Activated gamma-delta T cell treated with anti-CD3 and anti-CD28 coated beads, Interleukin-2, amount 50 U/mL, for 16 hours (primary cell): ENCODE data around the gene ASMTL.
A peak's percentile ranks its signal among the peaks of the same experiment; 100 is the strongest.

Experiments
- DNase-seq: peaks from one replicate; pipeline ENCODE4 v3.0.0-alpha.2; 2020; ENCODE audit warnings: low read depth

The ASMTL gene

GRCh38 chrX:1403228-1403627 lies 49.5 kb downstream of the ASMTL start:
- DNase-seq: no peak

DNA sequence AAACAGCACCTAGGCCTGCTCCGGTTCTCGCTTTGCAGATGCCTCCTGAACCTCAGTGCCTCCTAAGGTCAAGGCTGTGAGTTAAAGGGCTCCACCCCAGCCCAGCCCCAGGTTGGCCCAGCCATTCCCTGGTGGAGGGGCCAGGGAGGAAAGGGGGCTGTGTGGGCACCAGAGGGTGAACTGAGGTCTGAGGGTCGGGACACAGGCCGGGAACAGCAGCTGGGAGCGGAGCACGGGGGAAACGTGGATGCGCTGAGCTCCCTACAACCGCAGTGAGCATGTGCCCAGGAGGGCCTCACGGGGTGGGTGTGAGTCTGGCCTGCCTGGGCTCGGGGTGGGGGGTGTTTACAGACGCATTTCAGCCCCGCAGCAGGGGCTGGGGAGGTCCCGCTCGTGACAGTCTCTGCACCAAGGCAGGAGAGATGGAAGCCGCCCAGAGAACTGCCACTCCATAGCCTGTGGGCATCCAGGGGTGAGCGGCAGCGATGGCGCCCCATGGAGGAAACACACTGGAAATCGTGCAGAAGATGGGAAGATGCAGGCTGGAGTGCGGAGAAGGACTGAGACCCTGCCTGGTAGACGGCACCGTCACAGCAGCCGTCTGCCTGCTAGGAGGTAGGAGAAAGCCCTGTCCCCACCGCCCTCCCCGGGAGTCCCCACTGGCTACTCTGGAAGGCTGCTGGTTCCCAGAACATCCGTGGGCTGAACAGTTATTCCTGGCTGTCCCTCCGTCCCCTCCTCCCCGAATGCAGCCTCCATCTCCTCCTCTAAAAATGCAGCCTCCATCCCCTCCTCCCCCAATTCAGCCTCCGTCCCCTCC lies 50.9 kb downstream of the ASMTL start:
- no peak for DNase-seq

- DNase-seq: no peak
Observed at GRCh38 chrX:1400742-1401471, 51.8 kb downstream of the ASMTL start.

- no peak for DNase-seq
Observed at GRCh38 chrX:1400049-1400448, 52.7 kb downstream of the ASMTL start.

GRCh38 chrX:1398431-1399340 lies 54.0 kb downstream of the ASMTL start:
- no peak for DNase-seq

DNA sequence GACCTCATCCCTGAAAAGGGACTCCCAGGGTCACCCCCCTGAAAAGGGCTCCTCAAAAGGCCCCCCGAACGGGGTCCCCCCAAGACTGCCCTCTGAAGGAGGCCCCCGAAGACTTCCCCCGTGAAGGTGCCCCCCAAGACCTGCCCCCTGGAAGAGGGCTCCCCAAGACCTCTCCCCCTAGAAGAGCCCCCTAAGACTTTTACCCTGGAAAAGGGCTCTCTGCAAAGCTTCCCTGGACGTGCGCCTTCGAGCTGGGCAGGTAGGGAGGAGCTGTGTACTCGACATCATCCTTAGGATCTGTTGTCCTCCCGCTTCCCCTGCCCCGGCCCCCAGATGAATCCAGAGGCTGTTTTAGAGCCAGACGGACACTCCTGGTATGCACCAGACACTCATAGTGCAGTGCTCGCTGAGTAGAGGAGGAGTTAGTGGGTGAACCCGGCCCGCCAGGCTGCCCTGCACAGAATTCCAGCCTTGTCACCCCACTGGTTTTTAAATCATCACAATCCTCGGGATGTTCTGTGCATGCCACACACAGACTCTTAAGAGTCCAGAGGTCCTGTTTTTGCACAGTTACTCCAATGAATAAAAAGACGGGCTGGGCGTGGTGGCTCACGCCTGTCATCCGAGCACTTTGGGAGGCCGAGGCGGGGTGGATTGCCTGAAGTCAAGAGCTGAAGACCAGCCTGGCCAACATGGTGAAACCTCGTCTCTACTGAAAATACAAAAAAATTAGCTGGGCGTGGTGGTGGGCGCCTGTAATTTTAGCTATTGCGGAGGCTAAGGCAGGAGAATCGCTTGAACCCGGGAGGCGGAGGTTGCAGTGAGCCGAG lies 55.1 kb downstream of the ASMTL start:
- DNase-seq: no peak

- no peak for DNase-seq
Observed at GRCh38 chrX:1397001-1397400, 55.7 kb downstream of the ASMTL start.

DNA sequence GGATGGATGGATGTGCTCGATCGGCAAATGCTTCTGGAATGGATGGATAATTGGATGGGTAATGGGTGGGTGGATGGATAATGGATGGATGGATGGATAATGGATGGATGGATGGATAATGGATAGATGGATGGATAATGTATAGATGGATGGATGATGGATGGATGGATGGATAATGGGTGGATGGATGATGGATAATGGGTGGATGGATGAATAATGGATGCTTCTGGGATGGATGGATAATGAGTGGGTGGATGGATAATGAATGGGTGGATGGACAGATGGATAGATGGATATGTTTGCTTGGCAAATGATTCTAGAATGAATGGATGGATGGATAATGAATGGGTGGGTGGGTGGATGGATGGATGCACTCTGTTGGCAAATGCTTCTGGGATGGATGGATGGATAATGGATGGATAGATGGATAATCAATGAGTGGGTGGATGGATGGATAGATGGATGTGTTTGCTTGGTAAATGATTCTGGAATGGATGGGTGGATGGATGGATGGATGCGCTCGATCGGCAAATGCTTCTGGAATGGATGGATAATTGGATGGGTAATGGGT lies 57.0 kb downstream of the ASMTL start:
- DNase-seq: no peak

- DNase-seq: no peak
Observed at GRCh38 chrX:1394731-1395501, 57.8 kb downstream of the ASMTL start.

DNA sequence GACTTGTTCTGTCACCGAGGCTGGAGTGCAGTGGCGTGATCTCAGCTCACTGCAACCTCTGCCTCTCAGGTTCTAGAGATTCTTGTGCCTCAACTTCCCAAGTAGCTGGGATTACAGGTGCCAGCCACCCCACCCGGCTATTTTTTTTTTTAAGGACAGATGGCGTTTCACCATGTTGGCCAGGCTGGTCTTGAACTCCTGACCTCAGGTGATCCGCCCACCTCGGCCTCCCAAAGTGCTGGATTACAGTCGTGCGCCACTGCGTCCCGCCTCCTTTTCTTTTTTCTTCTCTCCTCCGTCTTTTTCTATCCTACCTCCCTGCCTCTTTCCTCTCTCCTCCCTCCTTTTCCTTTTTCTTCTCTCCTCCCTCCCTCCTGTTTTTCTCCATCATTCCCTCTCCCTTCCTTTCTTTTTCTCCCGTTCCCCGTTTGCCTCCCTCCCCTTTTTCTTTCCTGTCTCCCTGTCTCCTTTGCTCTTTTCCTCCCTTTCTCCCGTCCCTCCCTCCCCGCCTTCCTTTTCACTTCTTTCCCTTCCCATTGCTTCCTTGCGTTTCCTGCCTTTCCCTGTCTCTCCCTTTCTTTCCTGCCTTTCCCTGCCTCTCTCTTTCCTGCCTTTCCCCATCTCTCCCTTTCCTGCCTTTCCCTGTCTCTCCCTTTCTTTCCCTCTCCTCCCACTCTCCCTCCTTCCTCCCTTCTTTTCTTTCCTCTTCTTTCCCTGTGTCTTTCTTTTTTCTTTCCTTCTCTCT lies 58.7 kb downstream of the ASMTL start:
- DNase-seq: no peak

DNA sequence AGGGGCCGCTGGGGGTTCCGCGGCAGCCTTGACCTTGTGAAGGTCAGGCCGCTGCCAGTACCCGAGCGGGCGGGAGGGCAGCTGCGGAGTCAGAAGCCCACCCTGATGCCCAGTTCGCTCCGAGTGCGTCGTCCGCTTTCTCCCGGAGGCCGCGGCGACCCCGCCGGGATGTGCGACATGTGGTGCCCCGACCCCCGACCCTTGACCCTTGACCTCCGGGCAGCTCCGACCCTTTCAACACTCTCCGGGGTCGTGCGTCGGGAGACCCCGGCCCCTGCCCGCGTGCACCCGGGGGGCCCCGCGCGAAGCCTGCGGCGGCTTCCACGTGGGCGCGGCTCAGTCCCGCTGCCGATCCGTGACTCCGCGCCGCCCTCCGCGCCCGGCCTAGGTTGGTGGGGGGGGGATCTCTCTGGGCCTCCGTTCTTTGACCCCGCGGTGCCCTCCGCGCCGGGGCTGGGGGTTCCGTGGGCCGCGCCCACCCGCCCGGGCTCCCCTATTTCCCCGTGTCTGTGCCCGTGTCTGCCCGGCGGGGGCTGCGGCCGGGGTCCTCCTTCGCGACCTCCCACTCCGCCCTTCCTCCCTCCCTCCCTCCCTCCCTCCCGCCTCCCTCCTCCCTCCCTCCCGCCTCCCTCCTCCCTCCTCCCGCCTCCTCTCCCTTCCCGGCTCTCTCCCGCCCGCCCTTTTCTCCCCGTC lies 60.2 kb downstream of the ASMTL start:
- DNase-seq: no peak

GRCh38 chrX:1391707-1392375 lies 60.9 kb downstream of the ASMTL start, which contains the start of gene SLC25A6:
SLC25A6 (minus strand) TSS chrX:1392113; CDS start chrX:1392009, 104 bp downstream.
- DNase-seq: peak; percentile 99

GRCh38 chrX:1391370-1391706 lies 61.4 kb downstream of the ASMTL start:
- peak; percentile 90 for DNase-seq

- DNase-seq: no peak
Observed at GRCh38 chrX:1390621-1391369, 61.9 kb downstream of the ASMTL start.

DNA sequence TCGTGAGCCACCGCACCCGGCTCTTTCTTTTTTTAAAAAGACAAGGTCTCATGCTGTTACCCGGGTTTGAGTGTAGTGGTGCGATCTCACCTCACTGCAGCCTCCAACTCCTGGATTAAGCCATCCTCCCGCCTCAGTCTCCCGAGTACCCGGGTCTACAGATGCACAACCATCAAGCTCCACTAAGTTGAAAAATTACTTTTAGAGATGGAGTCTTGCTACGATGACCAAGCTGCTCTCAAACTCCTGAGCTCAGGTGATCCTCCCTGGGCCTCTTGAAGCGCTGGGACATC lies 62.8 kb downstream of the ASMTL start:
- no peak for DNase-seq

DNA sequence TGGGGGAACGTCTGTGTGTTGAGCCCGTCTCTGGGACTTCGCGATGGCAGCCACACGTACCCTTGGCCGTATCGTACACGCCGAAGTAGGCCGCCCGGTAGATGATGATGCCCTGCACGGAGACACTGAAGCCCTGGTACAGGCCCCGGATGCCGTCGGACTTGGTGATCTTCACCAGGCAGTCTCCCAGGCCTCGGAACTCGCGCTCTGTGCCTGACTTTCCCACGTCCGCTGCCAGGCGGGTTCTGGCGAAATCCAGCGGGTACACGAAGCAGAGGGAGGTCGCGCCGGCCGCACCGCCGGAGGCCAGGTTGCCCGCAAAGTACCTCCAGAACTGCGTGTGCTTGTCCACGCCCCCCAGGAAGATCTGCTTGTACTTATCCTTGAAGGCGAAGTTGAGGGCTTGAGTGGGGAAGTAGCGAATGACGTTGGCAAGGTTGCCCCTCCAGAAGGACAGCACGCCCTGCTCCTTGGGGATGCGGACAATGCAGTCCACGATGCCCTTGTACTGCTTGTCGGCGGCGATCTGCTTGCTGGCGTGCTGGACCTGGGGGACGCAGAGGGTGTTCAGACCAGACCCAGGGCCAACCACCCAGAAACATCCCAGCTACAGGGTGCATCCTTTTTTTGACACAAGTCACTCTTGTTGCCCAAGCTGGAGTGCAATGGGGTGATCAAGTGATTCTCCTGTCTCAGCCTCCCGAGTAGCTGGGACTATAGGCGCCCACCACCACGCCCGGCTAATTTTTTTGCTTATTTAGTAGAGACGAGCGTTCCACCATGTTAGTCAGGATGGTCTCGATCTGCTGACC lies 63.3 kb downstream of the ASMTL start:
- no peak for DNase-seq

- no peak for DNase-seq
Observed at GRCh38 chrX:1388651-1389050, 64.1 kb downstream of the ASMTL start.
